ENCODE results near the gene SEC24B. TPM values are rescaled to one million over a fixed set of nuclear protein-coding genes. Genes with fewer than 3 reads are reported as not detected.
"Not testable (repeated sequence)": the region's sequence is repeated elsewhere in the genome, so short reads cannot be mapped to it uniquely, and the experiment has no call there.

SEC24B gene
- total RNA-seq, 1 donor from 2014 or later, result 16.8 TPM

DNA sequence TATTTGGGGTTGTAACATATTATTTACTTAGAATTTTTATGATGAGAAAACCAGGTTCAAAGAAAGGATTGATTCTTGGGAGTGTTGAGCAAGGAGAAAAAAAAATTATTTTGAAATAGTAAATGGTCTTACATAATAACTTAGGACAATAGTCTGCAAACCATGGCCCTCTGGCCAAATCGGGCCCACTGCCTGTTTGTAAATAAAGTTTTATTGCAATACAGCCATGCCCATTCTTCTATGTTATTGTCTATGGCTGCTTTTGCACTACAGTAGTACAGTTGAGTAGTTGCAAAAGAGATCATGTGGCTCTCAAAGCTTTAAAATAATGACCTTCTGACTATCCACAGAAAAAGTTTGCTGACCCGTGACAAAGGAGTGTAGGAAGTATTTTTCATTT, 63.3 kb downstream of the SEC24B start:
- TF ChIP-seq, protein P1, sequence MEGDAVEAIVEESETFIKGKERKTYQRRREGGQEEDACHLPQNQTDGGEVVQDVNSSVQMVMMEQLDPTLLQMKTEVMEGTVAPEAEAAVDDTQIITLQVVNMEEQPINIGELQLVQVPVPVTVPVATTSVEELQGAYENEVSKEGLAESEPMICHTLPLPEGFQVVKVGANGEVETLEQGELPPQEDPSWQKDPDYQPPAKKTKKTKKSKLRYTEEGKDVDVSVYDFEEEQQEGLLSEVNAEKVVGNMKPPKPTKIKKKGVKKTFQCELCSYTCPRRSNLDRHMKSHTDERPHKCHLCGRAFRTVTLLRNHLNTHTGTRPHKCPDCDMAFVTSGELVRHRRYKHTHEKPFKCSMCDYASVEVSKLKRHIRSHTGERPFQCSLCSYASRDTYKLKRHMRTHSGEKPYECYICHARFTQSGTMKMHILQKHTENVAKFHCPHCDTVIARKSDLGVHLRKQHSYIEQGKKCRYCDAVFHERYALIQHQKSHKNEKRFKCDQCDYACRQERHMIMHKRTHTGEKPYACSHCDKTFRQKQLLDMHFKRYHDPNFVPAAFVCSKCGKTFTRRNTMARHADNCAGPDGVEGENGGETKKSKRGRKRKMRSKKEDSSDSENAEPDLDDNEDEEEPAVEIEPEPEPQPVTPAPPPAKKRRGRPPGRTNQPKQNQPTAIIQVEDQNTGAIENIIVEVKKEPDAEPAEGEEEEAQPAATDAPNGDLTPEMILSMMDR (conservative IDR thresholded peaks at IDR 0.05; ENCODE audit: low read depth, low read length), result no peak
- no peak for DNase-seq (ENCODE audit: low read depth)
- no peak overlapping the region for H3K4me3 ChIP-seq (ENCODE audit: low read depth, low read length)

DNA sequence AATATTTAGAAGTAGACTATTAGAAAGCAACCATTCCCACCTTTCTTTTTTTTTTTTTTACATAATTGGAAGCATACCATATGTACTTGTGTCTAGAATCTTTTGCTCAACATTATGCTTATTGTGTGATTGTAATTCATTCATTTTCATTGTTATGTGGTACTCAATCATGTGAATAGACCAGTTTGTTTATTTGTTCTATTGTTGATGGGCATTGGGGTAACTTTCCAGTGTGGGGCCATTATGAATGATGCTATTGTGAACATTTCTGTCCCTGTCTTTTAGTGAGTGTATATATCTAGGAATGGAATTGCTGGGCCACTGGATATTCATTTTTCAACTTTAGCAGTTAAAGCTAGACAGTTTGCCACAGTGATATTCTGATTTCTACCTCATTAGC, 63.9 kb downstream of the SEC24B start:
- no peak overlapping the region for H3K4me3 ChIP-seq (ENCODE audit: low read depth, low read length)
- no peak for DNase-seq (ENCODE audit: low read depth)
- TF ChIP-seq, protein P1 (conservative IDR thresholded peaks at IDR 0.05; ENCODE audit: low read depth, low read length), result no peak

DNA sequence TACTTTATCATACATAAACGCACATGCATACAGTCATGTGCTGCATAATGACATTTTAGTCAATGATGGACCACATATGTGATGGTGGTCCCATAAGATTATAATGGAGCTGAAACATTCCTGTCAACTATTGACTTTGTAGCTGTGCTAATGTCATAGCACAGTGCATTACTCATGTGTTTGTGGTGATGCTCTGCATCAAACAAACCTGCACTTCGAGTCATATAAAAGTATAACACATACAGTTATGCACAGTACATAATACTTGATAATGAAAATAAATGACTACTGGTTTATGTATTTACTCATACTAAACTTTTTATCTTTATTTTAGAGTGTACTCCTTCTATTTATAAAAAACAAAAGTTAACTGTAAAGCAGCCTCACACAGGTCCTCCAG, 65.9 kb downstream of the SEC24B start:
- TF ChIP-seq, protein P1 (conservative IDR thresholded peaks at IDR 0.05; ENCODE audit: low read depth, low read length), result no peak
- no peak overlapping the region for H3K4me3 ChIP-seq (ENCODE audit: low read depth, low read length)
- DNase-seq (ENCODE audit: low read depth), result no peak

DNA sequence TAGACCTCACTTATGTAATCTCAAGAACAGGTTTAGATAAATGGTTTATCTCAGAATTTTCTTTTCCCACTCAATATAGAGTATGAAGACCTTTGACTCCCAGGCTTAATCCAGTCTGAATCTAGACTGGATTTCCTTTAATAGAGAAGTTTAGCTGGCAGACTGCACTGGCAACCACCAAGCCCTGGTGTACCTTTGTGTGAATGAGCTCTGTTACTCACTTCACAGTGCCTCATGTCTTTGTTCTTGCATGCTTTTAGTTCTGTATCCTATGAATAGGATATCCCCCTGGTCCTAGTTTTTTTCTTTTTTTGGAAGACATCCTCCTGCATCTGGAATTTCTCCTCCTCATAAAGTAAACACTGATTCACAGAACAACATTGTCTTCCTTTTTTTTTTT, 73.3 kb downstream of the SEC24B start:
- DNase-seq (ENCODE audit: low read depth), result no peak
- no peak overlapping the region for H3K4me3 ChIP-seq (ENCODE audit: low read depth, low read length)
- TF ChIP-seq, protein P1 (conservative IDR thresholded peaks at IDR 0.05; ENCODE audit: low read depth, low read length), result no peak

DNA sequence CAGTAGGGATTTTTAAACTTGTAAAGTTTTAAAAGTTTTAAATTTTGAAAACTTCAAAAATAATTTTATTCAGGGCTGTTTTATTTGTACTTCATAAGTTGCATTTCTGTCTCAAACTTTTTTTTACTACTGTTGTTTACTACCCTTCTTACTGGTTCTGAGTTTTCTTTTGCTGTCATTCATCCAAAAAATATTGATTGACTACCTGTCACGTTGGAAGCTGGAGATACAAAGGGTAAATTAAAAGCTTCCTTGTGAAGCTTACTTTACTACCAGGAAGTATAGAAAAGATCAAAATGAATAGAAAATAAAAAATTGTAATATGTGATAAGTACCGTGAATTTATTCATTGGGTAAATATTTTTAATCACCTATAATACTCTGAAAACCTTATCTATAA, 77.1 kb downstream of the SEC24B start:
- no peak overlapping the region for H3K4me3 ChIP-seq (ENCODE audit: low read depth, low read length)
- DNase-seq (ENCODE audit: low read depth), result no peak
- TF ChIP-seq, protein P1 (conservative IDR thresholded peaks at IDR 0.05; ENCODE audit: low read depth, low read length), result no peak

DNA sequence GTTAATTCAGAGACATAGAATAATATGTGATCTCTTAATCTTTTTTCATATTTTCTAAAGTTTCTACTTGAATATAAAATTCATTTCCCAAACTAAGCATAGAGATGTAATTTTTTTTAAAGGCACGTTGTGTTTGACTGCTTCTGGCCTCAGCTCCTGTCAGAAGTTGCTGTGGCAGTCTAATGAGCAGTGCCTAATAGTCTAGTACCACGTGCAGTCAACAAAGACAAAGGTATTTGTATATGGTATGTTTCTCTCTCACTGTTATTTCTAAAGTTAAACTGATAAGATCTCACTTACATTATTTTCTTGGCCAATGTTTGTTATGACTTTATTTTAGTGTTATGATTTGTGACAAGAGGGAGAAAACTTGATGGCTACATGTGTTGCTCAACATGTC, 77.8 kb downstream of the SEC24B start:
- H3K4me3 ChIP-seq (ENCODE audit: low read depth, low read length), result no peak overlapping the region
- no peak for DNase-seq (ENCODE audit: low read depth)
- TF ChIP-seq, protein P1 (conservative IDR thresholded peaks at IDR 0.05; ENCODE audit: low read depth, low read length), result no peak

DNA sequence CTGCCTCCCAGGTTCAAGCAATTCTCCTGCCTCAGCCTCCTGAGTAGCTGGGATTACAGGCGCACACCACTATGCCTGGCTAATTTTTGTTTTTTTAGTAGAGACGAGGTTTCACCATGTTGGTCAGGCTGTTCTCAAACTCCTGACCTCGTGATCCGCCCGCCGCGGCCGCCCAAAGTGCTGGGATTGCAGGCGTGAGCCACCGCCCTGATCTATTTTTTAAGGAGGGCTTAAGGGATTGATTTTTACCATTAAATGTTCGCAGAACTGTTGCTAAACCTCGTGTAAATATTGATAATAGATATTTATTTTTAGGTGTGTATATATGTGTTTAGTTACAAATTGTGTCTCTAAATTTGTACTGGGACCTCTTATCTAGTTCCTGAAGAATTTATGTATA, 79.8 kb downstream of the SEC24B start:
- not testable (repeated sequence) for H3K4me3 ChIP-seq (ENCODE audit: low read depth, low read length); DNase-seq (ENCODE audit: low read depth)

DNA sequence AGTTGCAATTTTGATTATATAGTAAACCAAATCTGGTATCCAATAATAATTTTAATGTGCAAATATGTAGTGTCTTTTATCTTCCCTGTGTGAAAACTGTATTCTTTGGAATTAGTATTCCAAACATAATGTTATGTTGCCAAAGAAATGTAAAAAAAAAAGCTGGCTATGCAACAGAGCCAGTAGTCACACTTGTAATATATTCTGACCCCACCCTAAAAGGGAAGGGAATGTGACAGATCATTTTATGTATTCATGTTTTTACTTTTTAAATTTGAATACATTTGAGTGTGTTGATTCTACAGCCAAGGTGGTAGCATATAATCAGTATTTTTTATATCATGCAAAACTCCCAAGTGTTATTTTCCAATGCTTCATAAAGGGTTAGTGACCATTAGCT, 98.6 kb downstream of the SEC24B start:
- H3K4me3 ChIP-seq (ENCODE audit: low read depth, low read length), result no peak overlapping the region
- no peak for DNase-seq (ENCODE audit: low read depth)
- TF ChIP-seq, protein P1 (conservative IDR thresholded peaks at IDR 0.05; ENCODE audit: low read depth, low read length), result no peak
